Stimulated activated CD8-positive, alpha-beta memory T cell treated with anti-CD3 and anti-CD28 coated beads, Interleukin-2, amount 100 ng/mL, for 48 hours (primary cell): ENCODE measurements around the gene MYOT.

ENCODE experiments used
- DNase-seq, 2 donors: peaks; one replicate each; pipeline ENCODE4 v3.0.0-alpha.2; 2020; ENCODE audit warnings: low read depth in 2 of 2

MYOT gene

GRCh38 chr5:137901011-137901817 is 33.6 kb downstream of the MYOT start:
- DNase-seq = no peak

- no peak for DNase-seq
Measured at GRCh38 chr5:137902408-137903133, 34.9 kb downstream of the MYOT start.

- DNase-seq = no peak
Measured at GRCh38 chr5:137914758-137915157, 47.1 kb downstream of the MYOT start.

GRCh38 chr5:137916923-137917322 is 49.3 kb downstream of the MYOT start:
- DNase-seq = no peak

- DNase-seq = no peak
Measured at GRCh38 chr5:137921931-137922330, 54.3 kb downstream of the MYOT start.

- no peak for DNase-seq
Measured at GRCh38 chr5:137923856-137924255, 56.2 kb downstream of the MYOT start.

GRCh38 chr5:137932800-137933199 is 65.1 kb downstream of the MYOT start:
- no peak for DNase-seq

- no peak for DNase-seq
Measured at GRCh38 chr5:137933491-137933911, 65.8 kb downstream of the MYOT start.

- no peak for DNase-seq
Measured at GRCh38 chr5:137935190-137935589, 67.5 kb downstream of the MYOT start.

GRCh38 chr5:137935694-137936093 is 68.0 kb downstream of the MYOT start:
- DNase-seq = no peak
